H1 (cell line): ENCODE data around the gene ZNF575.

Experiments
- CHD2 ChIP-seq: IDR thresholded peaks from 2 replicates; pipeline ENCODE4 v1.6.1; 2012; ENCODE audit warnings: low read length, improper control_type of control experiment
- CREB1 ChIP-seq: IDR thresholded peaks from 2 replicates; pipeline ENCODE4 v1.6.1; 2012; ENCODE audit warnings: inconsistent platforms
- CTCF ChIP-seq, 3 experiments: IDR thresholded peaks; 1 replicate in 2 of 3; 2 replicates in 1 of 3; pipeline versions ENCODE4 v1.5.1 to v1.6.1; 2011; ENCODE audit warnings: low read length in 3 of 3, mild to moderate bottlenecking in 3 of 3, inconsistent platforms in 2 of 3, low read depth in 1 of 3, moderate library complexity in 1 of 3; ENCODE audit not compliant: insufficient read depth in 1 of 3; ENCODE audit errors: control extremely low read depth in 1 of 3
- EGR1 ChIP-seq: IDR thresholded peaks from 2 replicates; pipeline ENCODE4 v1.6.1; 2011; ENCODE audit warnings: low read depth, low read length, borderline replicate concordance
- EZH2 ChIP-seq: fragments of 200-600 bp; sonication (generic); IDR thresholded peaks from 2 replicates; pipeline ENCODE4 v1.7.1; 2012; ENCODE audit warnings: low read depth, mild to moderate bottlenecking, moderate library complexity, low read length, inconsistent platforms; ENCODE audit not compliant: severe bottlenecking
- GABPA ChIP-seq: IDR thresholded peaks from 2 replicates; pipeline ENCODE4 v1.6.1; 2011; ENCODE audit warnings: mild to moderate bottlenecking, low read length, moderate library complexity, borderline replicate concordance; ENCODE audit not compliant: insufficient read depth
- POLR2A ChIP-seq, 2 experiments: IDR thresholded peaks; 1 replicate in 1 of 2; 2 replicates in 1 of 2; pipeline ENCODE4 v1.6.1; 2011; ENCODE audit warnings: low read depth in 2 of 2, low read length in 2 of 2, mild to moderate bottlenecking in 2 of 2; ENCODE audit errors: control extremely low read depth in 1 of 2
- POLR2AphosphoS5 ChIP-seq: IDR thresholded peaks from 2 replicates; pipeline ENCODE4 v1.6.1; 2011; ENCODE audit warnings: low read depth, low read length
- RAD21 ChIP-seq, 2 experiments: IDR thresholded peaks in 1 of 2; conservative IDR thresholded peaks in 1 of 2; 2 replicates each; pipeline ENCODE4 v1.6.1; 2011; ENCODE audit warnings: low read depth in 2 of 2, low read length in 2 of 2, improper control_type of control experiment in 1 of 2, inconsistent platforms in 1 of 2, mild to moderate bottlenecking in 1 of 2, moderate library complexity in 1 of 2
- RFX5 ChIP-seq: IDR thresholded peaks from 2 replicates; pipeline ENCODE4 v1.6.1; 2011; ENCODE audit warnings: low read depth, low read length, improper control_type of control experiment, borderline replicate concordance
- RNF2 ChIP-seq: fragments of 200-900, 300-1000 bp; sonication (generic); IDR thresholded peaks from 2 replicates; pipeline ENCODE4 v1.7.1; 2016; ENCODE audit warnings: borderline replicate concordance, low read depth, mild to moderate bottlenecking, antibody characterized with exemption, low read length; ENCODE audit not compliant: poor library complexity, severe bottlenecking; ENCODE audit errors: missing control alignments
- SAP30 ChIP-seq: fragments of 300-600 bp; sonication (generic); IDR thresholded peaks from 2 replicates; pipeline ENCODE4 v1.7.1; 2012; ENCODE audit warnings: low read length, moderate library complexity, mild to moderate bottlenecking, inconsistent platforms; ENCODE audit not compliant: insufficient read depth, insufficient replicate concordance
- SP1 ChIP-seq: IDR thresholded peaks from 2 replicates; pipeline ENCODE4 v1.6.1; 2011; ENCODE audit warnings: low read depth, low read length
- SUZ12 ChIP-seq: fragments of 200-600 bp; sonication (generic); IDR thresholded peaks from 2 replicates; pipeline ENCODE4 v1.6.1; 2012; ENCODE audit warnings: mild to moderate bottlenecking, inconsistent platforms, low read length, moderate library complexity, mixed read lengths

GRCh38 chr19:43575955-43576878 is 43.2 kb downstream of the ZNF575 start:
- TF ChIP-seq CREB1 = no peak
- TF ChIP-seq SAP30 = no peak
- no peak for TF ChIP-seq EGR1
- TF ChIP-seq POLR2AphosphoS5 = no peak
- no peak for TF ChIP-seq CTCF (IDR thresholded peaks at IDR 0.05; ENCODE audit: control extremely low read depth in 1 of 3, insufficient read depth in 1 of 3, low read depth in 1 of 3, low read length in 3 of 3)
- no peak for TF ChIP-seq RNF2
- no peak for TF ChIP-seq RFX5
- no peak for TF ChIP-seq CHD2
- TF ChIP-seq SP1 = no peak
- no peak for TF ChIP-seq EZH2
- TF ChIP-seq GABPA = no peak
- TF ChIP-seq POLR2A (IDR thresholded peaks at IDR 0.05; ENCODE audit: control extremely low read depth in 1 of 2, low read depth in 2 of 2, low read length in 2 of 2) = no peak
- no peak for TF ChIP-seq SUZ12
- no peak for TF ChIP-seq RAD21 (IDR thresholded peaks at IDR 0.05 in 1 of 2, conservative IDR thresholded peaks at IDR 0.05 in 1 of 2; ENCODE audit: low read depth in 2 of 2, low read length in 2 of 2)
